NCI-H1694 treated with DMSO at 0.1 percent for 48 hours (cell line): ENCODE results near the gene SLC6A16.
"Not testable (repeated sequence)": the region's sequence is repeated elsewhere in the genome, so short reads cannot be mapped to it uniquely, and the experiment has no call there.

Experiments used
- DNase-seq: peaks from one replicate; lab custom pipeline; 2025; lab: John Stamatoyannopoulos, UW

SLC6A16 gene

DNA sequence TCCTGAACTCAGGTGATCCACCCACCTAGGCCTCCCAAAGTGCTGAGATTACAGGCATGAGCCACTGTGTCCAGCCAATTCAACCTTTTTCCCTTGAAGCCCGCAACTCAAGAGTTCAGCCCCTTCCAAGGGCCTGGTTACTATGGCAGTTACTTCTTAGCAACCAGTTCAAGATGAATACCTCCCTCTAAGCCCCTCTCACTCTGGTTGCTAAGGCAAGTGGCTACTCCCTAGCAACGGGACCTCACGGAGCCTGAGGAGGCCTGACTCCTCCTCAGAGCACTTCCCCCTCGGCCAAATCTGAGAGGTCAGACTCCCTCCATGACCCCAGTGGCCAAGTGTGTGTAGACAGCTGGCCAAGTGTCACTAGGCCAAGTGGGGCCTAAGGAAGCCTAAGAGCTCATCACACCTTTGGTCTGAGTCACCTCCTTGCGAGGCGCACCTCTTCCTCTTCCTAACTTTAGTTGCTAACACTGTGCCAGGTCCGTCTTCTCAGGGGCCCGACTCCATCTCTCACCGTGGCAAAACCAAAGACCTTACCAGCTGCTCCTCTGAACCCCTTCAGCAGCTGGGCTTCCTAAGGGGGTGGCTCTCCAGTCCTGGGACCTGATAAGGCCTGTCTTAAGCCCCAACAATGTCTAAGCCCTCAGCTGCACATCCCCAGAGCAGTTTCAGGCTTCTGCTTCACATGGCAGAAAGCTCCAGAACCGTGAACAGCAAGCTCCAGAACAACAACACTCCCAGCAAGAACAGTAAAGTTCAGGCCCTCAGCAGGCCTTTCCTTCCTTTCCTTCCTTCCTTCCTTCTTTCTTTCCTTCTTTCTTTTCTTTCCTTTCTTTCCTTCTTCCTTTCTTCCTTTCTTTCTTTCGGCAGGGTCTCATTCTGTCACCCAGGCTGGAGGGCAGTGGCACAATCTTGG, 19.8 kb upstream of the SLC6A16 start:
- no peak for DNase-seq

DNA sequence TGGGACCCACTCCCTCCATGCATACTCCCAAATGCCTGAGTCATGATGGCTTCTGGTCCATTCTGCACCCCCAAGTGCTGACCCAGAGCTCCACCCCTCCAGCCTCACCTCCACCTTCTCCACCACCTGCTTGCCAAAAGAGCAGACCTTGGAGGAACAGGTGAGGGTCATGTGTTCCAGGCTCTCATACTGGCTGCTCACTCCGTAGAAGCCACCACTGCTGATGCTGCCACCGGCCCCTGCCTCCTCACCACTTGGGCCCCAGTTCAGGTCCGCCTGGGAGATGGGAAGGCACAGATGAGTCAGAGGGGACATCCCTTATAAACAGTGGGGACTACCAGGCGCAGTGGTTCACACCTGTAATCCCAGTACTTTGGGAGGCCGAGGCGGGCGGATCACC, 18.1 kb upstream of the SLC6A16 start:
- DNase-seq: no peak

DNA sequence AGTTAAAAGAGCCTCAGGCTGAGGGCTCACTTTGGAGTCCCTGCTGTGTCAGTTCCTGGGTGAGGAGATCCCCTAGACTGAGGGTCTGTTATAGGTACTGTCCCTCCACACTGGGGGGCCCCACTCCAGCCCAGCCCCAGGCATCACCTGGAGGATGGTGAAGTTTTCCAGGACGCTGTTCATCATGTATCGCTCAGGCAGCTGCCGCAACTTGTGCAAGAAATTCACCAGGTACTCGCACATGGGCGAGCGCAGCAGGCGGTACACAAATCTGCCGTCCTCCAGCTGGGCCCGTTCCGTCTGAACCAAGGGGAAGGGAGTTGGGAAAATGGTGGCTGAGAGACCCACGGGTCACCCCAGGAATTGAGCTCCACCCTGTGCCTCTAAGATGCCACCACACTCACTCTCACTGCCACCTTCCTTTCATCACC, 17.3 kb upstream of the SLC6A16 start:
- no peak for DNase-seq

DNA sequence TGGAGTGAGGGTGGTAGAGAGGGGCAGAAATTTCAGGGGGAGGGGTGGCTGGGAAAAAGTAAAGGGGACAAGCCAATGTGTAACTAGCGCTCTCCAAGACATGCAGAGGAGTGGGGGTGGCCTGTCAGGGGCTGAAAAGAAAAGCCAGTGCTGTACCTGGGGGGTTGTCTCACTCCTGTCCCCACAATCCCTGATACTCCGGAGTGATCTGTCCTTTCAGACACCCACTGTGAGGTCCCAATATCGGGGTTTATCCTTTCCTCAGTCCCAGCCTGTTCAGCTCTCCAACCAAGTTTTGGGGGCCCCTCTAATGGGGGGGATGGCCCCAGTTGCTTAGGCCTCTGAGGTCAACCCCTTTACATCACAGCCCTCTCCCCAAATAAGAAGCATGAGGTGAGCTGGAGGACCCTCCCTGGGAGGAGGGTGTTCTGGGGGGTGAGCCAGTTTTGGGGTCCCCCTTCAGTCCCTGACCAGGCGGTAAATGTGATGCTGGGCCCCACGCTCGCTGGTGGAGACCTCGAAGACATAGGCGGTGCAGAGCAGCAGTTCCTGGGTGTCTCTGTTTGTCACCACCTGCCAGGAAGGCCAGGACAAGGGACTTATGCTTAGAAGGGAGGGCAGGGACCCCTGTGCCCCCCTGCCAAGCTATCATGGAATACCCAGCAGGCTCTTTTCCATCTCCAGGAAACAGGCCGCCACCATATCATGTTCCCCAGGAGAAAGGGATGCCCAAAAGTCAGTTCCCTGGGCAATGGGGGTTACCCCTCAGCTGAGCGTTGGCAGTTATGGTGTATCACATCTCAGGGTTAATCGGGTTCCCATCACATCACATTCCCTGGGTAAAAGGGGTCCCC, 16.1 kb upstream of the SLC6A16 start:
- no peak for DNase-seq

DNA sequence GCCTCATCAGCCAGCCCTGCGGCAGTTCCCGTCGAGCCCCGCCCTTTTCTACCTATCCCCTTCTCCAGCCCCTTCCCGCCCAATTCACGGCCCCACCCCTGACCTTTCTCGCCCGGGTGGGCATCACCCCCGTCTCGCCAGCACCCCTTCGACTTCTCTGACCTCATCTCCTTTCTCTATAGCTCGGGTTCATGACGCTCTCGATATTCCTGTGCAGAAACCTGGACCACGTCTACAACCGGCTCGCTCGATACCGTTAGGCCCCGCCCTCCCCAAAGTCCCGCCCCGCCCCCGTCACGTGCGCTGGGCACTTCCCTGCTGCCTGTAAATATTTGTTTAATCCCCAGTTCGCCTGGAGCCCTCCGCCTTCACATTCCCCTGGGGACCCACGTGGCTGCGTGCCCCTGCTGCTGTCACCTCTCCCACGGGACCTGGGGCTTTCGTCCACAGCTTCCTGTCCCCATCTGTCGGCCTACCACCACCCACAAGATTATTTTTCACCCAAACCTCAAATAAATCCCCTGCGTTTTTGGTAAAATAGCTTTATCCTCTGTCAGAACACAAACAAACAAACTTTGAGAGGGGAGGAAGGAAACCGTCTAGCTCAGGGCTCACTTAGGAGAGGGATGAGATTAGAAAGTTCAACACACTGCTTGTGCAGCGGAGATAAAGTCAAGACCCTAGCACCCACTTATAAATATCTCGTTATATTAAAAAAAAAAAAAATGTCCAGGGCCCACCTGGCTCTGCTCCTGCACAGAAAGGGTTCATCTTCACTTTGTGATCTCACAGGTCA, 15.3 kb upstream of the SLC6A16 start:
- peak; percentile 57 for DNase-seq

DNA sequence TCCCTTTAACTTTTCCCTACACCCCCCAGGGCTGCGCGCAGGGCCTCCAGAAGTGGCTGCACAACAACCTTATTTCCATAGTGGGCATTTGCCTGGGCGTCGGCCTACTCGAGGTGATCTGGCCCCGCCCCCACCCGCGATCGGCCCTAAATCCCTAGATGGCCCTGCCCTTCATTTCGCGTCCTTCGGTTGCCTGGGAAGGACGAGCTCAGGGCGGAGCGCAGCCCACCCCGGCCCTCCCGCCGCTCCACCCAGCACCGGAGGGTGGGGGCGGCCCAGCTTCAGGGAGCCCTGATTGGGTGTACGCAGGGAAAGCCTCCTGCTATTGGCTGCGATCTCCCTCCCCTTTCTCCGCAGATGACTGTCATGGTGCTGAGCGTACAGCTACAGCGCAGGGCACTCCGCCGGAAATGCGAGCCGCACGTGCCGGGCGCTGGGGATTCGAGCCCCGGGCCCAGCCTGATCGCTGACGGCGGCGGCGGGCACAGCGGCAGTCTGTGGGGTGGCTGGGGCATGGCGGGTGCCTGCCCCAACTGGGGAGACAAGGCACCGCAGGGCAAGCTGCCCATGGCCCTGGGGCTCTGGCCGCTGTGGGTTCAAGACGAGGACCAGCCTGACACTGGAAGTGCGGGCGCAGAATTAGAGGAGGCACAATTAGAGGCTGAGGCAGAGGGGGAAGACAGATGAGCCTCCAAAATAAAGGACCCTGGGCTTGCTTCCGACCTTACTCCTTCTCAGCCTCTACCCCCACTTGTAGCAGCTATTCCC, 14.5 kb upstream of the SLC6A16 start:
- no peak for DNase-seq

DNA sequence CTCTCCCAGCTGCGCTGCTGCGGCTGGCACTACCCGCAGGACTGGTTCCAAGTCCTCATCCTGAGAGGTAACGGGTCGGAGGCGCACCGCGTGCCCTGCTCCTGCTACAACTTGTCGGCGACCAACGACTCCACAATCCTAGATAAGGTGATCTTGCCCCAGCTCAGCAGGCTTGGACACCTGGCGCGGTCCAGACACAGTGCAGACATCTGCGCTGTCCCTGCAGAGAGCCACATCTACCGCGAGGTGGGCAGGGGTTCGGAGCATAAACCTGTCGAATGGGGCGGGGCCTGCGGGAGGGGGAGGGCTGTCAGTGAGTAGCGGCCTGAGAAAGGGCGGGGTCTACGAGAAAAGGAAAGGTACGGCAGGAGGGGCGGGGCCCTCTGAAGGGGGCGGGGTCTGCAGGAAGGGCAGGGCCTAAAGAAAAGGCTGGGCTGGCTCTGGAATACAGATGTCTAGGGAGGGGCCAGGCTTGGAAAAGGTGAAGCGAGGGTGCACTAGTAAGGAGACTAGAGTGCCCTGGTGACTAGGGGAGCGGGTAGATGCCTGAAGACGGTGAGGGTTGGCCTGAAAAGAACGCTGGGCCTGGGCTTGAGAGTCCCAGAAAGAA, 13.8 kb upstream of the SLC6A16 start:
- no peak for DNase-seq

DNA sequence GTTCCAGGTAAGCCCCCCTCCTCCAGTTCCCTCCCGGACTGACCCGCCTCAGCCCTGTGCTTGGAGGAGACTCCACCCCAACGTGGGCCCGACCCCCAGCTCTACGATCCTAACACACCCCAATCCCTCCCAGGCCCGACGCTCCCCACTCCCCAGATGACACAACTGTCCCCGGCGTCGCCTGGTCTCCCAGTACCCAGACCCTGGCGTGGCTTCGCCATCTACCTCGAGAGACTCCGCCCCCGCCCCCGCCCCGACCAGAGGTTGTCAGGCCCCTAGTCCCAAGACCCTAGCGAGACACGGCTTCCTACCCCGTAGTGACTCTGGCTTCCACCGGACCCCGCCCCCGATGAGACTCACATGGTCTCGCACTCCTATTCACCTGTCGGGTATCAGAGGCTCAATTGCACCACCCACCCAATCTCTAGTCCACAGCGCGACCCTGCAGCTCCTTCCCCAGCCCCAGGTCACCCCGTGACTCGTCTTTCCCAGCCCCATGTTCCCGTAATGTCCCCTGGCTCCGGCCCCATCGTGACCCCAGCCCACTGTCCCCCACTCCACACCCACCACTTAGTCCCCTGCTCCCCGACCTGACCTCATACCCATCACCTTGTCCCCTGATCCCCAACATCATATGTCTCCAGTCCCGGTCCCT, 13.2 kb upstream of the SLC6A16 start:
- DNase-seq: no peak

DNA sequence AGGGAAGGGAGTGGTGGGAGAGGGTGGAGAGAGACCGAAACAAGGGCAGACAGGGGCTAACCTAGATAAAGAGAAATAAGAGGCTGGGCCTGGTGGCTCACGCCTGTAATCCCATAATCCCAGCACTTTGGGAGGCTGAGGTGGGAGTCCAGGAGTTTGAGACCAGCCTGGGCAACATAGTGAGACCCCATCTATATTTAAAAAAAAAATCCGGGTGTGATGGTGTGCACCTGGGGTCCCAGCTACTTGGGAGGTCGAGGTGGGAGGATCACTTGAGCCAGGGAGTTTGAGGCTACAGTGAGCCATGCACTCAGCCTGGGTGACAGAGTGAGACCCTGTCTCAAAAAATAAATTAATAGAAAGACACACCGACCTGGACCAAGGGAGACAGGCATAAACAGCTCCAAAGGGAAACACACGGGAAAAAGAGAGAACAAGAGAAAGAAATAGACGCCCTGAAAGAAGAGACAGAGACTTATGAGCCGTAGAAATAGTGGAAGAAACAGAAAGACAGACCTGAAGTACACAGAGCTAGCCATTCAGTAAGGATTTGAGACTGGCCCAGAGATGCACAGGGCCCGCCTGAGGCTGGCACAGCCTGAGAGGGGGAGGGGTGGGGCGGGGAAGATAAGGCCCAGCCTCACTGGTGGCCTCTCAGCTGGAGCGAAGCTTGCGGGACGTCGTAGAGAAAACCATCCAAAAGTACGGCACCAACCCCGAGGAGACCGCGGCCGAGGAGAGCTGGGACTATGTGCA, 12.5 kb upstream of the SLC6A16 start:
- no peak for DNase-seq

DNA sequence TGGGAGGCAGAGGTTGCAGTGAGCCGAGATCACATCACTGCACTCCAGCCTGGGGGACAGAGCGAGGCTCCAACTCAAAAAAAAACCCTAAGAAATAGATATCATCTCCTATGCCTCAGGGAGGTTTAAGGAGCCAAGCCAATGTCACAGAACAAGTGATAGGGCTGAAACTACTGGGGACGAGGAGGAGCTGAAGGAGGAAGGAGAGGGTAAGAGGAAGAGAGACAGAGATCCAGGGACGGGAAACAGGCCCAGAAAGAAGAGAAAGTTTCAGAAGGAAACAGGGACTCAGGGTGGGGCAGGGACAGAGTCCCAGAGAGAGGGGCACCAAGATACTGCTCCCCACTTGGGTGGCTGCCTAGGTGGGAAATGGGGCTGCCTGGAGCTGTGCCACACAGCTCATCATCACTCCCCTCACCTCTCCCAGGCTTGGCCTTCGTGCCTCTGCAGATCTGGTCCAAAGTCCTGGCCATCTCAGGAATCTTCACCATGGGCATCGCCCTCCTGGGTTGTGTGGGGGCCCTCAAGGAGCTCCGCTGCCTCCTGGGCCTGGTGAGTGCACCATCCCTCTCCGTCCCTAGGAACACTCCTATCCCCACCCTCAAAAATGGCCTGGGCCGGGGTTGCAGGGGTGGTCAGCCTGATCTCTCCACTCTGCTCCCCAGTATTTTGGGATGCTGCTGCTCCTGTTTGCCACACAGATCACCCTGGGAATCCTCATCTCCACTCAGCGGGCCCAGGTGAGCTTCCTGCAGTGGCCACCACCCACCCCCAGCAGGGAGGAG, 11.7 kb upstream of the SLC6A16 start:
- DNase-seq: no peak

DNA sequence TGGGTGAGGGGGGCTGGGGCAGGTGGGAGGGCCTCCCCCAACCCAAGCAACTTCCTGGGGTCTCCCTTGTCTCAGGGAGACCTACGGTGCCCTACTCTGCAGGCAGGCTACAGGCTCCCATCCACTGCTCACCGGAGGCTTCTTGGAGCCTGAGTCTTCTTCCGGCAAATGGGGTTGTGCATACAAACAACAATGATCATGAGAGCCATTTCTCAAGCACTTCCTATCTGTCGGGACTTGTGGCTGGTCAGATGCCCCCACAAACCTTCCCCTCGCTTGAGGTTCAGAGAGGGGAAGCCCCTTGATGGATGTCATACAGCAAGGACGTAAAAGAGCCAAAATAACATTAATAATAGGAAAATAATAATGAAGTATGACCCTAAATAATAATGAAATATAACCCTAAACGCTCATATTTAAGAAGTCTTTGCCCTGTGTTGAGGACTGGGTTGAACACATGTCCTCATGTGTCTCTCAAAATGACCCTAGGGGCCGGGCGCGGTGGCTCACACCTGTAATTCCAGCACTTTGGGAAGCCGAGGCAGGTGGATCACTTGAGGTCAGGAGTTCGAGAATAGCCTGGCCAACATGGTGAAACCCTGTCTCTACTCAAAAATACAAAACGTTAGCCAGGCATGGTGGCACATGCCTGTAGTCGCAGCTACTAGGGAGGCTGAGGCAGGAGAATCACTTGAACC, 10.9 kb upstream of the SLC6A16 start:
- no peak for DNase-seq

DNA sequence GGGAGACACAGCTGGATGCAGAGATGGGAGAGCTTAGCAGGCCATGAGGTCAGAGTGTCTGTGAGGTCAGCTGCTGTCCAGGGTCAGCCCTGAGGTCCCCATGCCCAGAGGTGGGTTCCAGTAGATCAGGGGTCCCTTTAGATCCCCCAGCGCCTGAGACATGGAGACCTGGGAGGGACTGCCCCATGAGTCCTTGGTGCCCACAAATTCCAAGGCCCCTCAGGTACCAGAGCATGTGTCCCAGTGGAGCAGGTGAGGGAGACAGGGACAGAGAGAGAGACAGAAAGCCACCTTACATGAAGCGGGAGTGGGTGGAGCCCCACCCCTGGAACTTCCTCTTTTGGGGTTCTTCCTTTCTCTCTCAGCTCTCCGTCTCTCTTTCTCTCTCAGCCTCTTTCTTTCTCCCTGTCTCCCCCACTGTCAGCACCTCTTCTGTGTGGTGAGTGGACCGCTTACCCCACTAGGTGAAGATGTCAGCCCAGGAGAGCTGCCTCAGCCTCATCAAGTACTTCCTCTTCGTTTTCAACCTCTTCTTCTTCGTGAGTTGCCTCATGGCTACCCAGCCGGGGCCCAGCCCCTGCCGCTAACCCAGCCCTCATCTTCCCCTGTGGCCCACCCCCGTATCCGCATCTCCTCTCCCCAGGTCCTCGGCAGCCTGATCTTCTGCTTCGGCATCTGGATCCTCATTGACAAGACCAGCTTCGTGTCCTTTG, 10.2 kb upstream of the SLC6A16 start, which contains the start of gene CD37:
Gene CD37 (plus strand): TSS at position 336 of the 713 bp plus-strand sequence. CDS start 135 bp downstream, at position 471.
- DNase-seq: no peak

DNA sequence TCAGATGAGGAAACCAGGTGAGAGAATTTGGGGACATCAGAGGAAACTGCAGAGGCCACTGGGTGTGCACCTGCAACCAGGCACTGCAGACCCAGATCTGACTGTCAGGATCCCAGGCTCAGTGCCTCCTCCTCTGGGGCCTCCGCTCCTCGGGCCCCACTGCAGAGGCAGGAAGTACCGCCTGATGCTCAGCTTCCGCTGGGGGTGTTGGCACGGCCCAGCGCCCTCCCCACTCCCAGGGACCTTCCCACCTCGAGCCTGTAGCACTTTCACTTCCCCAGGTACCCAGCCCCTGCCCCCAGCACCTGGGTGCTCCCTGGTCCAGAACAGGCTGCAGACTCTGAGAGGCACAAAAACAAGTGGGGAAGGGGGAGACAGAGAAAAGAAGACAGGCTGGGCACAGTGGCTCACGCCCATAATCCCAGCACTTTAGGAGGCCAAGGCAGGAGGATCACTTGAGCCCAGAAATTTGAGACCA, 8.9 kb upstream of the SLC6A16 start:
- DNase-seq: no peak

DNA sequence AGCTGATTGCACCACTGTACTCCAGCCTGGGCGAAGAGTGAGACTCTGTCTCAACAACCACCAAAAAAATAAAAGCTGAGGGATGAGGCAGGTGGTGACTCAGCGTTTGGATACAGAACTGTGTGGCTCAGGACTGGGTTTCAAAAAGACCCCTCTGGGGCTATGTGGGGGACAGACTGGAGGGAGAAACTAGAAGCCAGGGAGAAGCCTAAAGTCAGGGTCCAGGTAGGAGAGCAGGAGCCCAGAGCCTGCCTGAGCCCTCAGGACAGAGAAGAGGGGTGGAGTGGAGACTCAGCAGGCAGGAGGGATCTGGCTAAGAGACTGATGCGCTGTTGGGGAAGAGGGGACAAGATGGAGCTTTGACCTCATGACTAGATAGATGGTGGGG, 8.4 kb upstream of the SLC6A16 start:
- DNase-seq: no peak

DNA sequence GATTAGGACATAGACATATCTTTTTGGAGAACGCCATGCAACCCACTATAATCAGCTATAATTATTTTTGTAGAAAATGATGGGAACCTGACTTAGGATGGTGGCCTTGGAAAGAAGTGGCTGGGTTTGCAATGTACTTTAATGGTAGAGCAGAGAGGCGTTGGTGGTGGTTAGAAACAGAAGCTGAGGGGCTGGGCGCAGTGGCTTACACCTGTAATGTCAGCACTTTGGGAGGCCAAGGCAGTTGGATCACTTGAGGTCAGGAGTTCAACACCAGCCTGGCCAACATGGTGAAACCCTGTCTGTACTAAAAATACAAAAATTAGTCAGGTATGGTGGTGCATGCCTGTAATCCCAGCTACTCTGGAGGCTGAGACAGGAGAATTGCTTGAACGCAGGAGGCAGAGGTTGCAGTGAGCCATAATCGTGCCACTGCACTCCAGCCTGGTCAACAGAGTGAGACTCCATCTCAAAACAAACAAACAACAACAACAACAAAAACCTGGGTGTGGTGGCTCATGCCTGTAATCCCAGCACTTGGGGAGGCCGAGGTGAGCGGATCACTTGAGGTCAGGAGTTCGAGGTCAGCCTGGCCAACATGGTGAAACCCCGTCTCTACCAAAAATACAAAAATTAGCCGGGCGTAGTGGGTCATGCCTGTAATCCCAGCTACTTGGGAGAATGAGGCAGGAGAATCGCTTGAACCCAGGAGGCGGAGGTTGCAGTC, 7.9 kb upstream of the SLC6A16 start:
- DNase-seq: not testable (repeated sequence)

DNA sequence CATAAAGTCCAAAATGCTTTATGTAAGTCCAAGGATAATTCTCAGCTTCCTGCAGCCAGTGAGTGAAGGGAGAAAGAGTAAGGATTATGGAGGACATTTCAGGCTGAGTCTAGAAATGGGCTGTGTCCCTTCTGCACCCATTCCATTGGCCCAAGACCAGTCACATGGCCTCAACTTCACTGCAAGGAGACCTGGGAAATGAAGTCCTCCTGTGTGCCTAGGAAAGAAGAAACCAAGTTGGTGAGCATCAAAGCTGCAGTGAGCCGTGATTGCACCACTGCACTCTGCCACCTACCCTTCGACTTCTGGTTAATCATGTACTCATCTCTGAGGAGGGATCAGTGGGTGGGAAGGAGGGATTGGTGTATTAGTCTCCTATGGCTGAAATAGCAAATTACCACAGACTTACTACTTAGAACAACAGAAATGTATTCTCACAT, 6.6 kb upstream of the SLC6A16 start:
- DNase-seq: peak; percentile 16

DNA sequence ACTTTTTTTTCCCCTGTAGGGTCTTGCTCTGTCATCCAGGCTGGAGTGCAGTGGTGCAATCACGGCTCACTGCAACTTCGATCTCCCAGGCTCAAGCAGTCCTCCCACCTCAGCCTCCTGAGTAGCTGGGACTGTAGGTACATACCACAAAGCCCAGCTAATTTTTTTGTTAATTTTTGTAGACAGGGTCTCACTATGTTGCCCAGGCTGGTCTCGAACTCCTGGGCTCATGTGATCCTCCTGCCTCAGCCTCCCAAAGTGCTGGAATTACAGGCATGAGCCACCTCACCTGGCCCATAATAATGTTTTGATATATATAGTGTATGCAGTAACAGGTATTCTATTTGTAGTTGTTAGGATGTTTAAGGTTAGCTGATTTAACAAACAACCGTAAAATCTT, 6.2 kb upstream of the SLC6A16 start:
- not testable (repeated sequence) for DNase-seq
